Fibroblast of skin of abdomen (primary cell): ENCODE results near the gene RBFOX1.

Experiments
- DNase-seq: peaks from one replicate; pipeline ENCODE4 v3.0.0-alpha.2; 2013

RBFOX1 gene

DNA sequence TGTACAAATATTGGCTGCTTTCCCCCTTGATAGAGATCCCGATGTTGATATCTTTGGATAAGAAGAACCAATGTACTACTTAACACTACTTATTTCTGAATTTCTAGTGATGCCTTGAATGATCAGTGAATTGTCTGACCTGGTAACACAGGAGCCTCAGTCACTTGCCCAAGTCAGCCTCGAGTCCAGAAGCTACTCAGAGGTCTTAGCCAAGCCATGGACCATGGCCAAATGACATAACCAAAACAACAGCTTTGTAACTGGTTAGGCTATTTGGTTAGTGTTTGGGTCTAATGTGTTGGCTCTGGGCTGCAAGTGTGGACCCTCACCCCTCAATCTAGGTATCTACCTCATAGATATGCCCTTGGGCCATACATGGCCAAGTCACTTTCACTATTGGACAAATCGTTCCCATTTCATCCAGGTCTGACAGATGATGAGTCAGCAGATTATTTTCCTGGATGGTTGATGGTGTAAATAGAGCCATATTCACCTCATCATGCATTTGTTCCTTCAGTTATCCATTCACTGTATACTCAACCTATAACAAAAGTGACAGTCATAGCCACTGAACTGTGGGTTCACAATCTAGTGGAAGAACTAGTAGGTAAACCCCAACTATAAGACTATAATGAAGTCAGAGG is 3.5 kb downstream of the RBFOX1 start:
- DNase-seq: no peak

DNA sequence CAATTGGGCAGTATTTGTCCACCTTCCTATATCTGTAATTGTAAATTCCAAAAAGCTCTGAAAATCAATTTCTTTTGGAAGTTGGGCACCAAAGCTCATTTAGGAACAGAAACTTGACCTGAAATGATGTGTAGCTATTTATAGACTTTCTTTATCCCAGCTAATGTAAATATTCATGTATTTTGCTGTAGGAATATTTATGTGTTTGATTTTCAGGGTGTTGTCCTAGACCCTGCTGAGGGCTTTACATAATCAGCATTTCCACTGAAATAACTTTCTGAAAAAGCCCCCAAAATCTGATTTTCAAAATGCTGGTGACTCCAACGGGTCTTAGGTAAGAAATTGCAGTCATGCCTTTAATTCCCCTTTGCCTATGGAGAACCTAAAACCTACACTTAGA is 4.1 kb downstream of the RBFOX1 start:
- DNase-seq: no peak

DNA sequence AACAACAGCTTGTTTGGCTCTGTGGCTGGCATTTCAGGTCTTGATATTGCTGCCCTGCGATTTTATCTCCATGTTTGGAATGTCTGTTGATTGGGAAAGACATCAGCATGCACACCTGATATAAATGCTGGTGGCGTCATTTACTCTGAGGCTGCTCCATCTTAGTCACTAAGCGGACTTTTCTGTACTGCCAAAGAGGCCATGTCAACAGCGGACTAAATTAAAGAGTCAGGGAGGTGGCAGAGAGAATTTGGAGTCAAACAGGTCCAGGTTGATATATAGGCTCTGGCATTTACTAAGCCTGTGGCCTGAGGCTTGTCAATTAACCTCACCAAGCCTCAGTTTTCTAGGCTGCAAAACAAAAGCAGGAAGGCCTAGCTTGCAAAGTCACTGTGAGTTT is 6.2 kb downstream of the RBFOX1 start:
- DNase-seq: no peak

DNA sequence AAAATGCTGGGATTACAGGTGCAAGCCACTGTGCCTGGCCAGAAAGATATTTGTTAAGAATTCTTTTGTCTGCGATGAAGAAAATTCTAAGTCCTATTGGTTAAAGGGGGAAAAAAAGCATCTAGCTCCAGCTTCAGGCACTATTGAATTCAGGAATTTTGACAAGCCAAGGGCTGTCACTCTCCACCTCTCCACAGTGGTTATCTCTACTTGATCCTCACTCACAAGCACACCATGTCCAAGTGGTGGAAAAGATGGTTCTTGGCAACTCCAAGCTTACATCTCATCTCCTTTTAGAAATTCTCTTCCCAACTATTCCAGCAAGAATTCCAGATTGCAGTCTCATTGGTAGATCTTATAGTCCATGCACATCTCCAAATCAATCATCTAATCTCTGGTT is 7.1 kb downstream of the RBFOX1 start:
- DNase-seq: no peak

DNA sequence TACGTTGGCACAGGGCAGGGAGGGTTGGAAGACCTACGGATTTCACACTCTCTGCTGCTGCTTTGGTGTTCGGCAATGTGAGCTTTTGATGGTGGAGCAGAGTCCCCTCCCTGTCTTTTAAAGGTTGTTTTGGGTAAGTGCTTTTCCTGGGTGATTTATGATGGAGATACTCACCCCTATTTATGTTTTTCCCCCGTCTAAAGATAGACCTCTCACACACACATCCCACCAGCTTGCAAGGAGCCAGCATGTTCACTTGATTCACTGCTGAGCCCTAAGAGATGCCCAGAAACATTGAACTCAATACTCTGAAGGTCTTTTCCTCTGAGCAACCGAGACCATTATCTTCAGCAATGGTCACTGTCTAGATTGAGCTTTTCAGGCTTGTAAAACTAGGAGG is 8.3 kb downstream of the RBFOX1 start:
- DNase-seq: no peak

DNA sequence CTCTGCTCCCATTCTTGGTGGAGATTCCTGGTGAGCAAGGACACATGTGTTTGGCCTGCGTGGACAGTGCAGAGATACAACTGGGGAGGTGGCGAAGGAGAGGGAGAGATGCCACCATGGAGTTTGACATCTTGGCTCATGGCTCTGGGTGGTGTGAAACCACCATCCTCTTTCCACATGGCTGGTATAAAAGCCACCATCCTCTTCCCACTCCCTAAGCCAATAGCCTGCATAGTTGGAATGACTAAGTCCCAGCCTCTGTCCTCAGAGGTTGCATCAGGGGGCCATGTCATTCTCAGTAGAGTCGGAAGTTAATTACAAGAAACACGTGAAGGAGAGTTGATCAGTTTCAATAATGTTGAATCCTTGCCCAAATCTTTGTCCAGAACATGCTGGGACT is 10.0 kb downstream of the RBFOX1 start:
- DNase-seq: no peak

DNA sequence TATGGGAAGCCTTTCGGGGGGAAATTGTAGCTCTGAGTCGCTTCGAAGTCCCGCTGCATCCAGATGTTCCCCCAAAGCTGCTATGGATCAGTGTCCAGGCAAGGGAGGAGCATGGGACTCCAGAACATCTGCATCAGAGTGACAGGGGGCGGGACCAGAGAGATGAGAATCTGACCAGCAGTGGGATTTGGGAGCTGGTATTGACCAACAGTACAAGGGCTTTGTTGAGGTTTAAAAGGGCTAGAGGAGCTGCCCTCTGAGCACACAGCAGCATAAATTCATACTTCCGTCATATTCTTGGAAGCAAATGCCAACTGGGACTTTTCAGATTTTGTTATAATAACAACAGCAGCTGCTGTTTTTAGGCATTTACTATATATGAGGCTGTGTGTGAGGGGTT is 10.6 kb downstream of the RBFOX1 start:
- DNase-seq: no peak

DNA sequence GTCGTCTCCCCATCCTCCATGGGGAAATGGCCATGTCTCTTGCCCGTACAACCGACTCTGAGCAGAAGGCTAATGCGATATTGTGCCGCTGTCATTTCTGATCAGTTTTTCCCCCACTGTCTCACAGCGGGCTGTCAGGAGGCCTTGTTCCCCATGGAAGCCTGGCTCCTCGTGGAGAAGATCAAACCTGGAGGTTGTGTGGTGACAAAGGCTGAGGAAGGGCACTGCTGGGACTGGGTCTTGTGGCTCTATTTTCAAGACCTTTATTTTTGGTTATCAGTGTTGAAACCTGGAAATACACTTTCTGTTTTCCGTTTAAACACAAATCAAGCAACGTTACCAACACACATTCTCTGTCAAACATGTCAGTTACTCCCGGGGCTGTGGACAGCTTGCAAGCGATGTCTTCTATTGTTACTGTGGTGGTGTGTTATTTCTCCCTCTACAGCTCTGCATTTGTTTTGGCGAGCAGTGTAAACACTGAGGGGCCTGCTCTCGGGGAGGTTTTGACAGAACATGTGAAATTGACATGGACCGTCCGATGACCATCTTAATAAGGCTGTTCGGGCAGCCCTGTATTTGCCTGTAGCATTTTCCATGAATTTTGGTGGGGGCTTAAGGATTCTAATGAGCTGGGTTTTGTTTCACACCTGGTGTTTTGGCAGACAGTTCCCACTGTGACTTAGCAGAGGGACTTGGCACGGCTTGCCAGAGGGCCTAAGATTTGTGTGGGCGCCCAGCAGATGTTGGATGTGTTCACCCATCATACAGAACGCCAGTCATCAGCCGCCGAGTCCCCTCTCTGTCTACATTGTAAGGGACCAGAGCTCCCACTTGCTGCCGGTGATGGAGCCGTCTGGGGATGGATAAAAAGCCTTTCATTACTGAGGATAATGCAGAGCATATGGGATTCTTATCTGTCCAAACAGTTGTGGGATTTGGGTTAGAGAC is 12.5 kb downstream of the RBFOX1 start:
- no peak for DNase-seq

DNA sequence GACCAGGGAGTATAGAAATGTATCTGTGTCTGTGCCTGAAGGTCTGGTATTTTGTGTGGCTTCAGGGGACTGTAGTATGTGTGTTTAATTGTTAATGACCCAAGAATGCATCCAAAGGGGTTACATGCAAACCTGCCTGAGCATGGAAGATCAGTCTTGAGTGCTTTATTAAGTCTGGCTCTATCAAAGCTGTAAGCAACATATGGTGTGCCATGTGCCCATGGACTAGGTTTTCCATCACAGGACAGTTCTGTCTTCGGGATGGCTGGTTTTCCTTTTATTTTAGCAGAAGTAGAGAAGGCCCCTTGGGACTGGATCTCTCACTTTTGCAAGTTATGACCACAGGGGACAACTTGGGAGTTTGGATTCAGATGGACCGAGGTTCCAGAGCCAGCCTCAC is 18.2 kb downstream of the RBFOX1 start:
- no peak for DNase-seq

DNA sequence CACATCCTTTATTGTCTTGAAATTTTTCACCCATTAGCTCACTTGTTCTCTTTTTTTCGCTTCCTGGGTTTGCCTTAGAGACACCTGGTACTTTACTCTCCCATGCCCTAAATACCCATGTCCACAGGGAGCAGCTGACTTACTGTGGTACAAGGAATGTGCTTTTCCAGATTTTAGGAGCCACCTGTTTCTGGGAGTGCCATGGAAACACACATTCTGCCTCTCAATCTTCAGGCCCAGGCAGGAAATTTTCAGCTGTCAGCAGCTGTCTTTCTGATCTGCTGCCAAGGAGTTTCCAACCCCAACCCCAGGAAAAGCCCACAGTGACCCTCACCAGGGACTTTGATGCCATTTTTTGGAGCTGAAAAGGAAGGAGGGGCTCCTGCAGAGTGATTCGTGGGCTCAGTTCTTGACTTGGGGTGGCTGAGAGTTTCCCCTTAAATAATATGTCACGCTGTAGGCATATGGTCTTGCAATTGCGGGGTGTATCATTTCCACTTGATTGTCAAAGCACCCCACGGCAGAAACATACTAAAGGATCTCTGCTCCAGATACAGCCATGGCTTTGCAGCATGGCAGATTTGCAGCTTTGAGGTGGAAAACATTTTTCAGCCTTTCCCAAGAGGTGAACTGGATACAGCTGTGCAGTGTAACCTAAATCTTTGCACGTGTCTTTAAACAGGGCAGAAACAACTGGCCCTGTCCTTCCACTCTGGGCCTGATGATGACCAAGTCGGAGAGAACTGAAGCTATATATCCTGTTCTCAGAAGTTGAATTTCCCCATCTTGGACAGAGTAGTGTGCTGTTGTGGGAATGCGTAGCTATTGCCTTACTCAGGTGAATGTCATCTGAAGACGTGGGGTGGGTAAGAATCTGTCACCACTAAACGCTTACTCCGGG is 19.2 kb downstream of the RBFOX1 start:
- DNase-seq: no peak

DNA sequence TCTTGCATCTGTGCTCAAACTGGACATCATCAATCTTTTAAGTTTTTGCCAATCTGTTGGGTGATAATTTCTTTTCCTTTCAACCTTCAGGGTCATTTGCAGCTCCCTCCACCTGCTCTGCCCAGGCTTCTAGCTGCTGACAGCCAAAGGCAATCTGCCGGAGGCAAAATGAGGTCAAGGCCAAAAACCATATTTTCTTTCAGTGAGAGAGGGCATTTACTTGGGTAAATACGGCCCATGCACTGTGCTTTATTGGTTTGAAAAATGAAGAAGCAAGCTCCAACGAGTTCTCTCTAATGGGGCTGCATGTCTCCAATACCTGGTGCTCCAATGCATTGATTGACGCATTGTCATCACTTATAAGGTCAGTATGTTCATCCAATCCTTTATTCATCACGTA is 23.1 kb downstream of the RBFOX1 start:
- no peak for DNase-seq

DNA sequence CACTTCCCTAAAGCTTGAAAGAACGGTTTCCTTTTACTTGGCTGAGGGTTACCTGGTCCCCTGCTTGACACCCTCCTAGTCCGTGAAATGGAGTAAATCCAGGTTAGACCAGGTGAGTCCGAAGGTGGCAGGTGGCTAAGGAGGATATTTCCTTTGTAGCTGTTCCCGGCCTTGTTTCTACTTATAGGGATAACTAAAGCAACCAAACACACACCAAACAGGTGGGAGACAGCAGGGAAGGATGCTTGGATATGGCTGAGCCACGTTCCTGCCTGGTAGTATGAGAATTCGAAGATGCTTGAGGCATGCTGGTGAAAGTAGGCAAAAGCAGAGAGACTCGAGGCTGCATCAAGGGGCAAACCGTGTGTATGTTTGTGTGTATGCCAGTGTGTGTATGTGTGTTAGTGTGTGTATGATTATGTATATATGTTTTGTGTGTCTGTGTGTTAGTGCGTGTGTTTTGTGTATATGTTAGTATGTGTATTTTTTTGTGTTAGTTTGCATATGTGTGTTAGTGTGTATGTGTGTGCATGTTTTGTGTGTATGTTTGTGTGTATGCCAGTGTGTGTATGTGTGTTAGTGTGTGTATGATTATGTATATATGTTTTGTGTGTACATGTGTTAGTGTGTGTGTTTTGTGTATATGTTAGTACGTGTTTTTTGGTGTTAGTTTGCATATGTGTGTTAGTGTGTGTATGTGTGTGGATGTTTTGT is 28.9 kb downstream of the RBFOX1 start:
- no peak for DNase-seq

DNA sequence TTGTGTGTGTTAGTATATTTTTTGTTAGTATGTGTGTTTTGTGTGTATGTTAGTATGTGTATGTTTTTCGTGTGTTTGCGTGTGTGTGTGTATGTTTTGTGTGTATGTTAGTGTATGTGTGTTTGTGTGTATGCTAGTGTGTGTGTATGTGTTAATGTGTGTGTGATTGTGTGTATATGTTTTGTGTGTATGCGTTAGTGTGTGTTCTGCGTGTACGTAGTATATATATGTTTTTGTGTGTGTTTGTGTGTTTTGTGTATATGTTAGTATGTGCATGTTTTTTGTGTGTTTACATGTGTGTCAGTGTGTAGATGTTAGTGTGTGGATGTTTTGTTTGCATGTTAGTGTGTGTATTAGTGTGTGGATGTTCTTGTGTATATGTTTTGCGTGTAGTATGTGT is 29.6 kb downstream of the RBFOX1 start:
- DNase-seq: no peak

DNA sequence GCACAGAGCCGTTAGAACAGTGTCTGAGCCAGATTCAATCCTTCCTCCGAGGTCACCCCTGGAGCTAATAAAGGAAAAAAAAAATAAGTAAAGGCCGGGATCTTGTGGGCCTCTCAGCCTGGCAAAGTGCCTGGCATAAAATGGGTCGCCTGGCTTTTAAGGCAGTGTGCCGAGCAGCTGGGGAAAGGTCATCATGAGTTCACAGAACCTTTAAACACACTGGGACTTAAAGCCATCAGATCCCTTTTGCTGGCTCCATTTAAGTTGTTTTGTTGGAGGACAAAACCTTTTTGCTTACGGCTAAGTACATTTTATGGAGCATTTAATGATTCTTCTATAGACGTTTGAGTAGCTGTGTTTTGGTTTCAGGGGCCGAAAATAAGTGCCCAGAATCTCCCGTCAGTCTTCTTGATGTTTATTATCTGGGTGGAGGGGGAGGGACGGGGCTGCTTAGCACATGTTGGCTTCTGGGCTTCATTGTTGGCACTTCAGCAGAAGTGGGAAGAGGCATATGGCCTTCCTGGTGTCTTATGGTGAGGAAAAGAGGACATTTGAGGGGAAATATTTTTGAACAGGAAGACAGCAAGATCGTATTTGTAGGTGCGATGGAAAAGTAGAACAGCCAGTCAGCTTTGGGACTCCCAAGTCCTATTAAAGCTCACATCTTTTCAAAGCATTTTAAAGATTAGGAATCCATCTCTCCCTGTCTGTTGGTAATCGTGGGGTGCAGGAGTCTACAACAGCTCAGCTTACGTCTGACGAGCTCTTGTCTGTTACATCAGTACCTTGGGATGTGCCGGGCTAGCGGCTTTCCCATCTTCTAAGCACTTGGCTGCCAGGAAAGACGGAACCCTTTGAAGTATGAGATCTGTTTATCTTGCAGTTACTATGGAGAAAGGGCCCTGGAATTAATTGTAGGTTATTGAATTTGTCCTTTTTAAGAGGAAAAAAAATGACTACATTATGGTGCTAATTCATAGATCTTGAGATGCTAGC is 31.1 kb downstream of the RBFOX1 start:
- no peak for DNase-seq

DNA sequence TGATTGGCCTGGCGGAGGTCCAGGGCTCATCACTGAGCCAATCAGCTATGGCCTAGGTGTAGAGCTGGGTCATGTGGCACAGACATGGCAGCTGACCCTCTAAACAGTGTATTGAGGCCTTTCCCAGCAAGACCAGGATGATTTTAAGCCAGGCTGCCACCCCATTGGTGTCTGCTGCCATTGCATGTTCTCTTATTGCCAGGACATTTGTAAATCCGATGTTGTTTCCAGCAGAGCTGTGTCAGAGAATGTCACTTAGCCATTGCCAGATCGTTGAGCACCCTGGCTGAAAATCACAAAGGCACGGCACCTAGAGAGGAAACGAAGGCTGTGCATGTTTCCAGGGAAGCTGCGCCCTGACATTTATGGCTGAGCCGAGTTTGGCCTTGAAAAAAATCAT is 33.4 kb downstream of the RBFOX1 start:
- no peak for DNase-seq

DNA sequence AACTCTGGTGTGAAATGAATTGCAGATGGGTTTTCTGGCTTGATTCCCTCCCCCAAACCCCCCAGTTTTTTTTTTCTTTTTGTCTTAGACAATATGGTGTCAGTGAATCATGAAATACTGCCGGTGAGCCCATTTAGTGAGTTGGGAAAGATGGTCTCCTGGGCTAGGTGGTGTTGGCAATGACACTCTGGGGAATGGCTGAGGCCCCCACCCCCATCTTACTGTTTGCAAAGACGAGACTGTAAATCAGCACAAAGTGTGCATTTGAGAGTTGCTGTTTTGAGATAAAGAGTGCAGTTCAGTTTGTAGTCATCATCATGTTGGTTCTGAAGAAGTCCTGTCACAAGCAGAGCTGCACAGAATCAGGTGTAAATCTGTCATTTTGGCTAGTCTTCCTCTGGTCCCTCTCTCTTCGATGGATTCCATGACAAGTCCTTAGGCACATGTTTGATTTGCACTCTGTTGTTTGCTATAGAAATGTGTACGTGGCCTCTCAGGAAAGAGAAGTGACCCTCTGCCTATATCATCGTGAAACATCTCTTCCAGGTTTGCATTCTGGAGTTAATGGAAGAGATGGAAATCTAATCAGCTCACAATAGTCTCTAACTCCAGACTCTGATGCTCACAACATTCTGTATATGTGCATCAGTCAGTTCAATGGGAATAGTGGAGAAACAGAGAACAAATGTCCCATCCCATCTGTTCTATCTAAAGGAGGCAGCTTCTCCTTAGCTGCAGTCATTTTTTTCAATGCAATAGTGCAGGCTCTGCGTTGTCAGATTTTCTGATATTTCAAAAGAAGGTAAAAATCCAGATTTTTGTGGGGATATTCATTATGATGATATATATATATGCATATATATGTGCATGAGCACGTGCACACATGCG is 34.6 kb downstream of the RBFOX1 start:
- DNase-seq: no peak

DNA sequence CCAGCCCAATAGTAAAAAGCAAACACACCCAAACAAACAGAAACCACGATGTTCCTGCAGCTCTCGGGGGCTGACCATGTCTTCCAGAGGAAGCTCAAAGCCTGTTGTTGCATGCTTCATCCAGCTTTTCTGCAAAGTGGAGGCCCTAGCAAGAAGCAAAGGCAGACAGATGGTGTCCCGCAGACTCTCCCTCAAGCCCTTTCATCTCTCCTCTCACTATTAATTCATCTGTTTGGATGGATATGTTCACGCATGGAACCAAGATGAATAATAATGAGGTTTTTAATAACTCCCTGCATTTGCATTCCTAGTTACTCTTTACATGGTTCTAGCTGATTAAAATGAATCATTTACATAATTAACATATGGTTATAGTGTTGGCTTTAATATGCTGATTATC is 36.6 kb downstream of the RBFOX1 start:
- no peak for DNase-seq

DNA sequence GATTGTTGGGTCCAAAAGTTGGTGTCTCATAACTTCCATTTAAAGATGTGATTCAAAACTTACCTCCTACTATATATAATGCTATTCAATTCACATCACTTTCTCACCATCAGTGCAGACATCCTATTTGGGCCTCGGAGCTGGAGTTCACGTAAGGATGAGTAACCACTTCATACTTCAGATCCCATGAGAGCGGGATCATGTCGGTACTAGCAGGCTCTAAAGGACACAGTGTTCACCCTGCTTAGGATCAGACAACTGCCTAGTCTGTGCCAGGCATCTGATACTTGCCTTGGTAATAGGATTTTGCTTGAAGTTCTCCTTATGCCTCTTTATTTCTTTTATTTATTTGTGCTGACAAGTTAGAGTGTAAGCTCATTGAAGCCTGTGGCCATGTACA is 39.5 kb downstream of the RBFOX1 start:
- no peak for DNase-seq

DNA sequence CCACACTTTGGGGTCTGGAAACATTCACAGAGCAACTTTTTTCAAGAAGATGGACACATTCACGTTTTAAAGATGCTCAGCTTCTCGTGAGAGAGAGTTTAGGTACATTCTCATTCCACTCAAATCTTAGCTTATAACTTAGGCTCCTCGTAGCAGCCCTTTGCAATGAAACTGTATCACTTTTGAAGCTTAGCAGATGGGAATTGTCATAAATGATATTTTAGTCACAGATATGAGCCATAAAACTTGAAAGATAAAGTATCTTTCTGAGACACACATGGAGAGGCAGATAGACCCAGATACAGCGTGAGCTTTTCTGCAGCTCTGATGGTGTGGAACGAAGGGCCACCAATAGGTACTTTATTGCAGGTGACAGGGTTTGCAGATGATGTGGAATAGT is 41.1 kb downstream of the RBFOX1 start:
- no peak for DNase-seq

DNA sequence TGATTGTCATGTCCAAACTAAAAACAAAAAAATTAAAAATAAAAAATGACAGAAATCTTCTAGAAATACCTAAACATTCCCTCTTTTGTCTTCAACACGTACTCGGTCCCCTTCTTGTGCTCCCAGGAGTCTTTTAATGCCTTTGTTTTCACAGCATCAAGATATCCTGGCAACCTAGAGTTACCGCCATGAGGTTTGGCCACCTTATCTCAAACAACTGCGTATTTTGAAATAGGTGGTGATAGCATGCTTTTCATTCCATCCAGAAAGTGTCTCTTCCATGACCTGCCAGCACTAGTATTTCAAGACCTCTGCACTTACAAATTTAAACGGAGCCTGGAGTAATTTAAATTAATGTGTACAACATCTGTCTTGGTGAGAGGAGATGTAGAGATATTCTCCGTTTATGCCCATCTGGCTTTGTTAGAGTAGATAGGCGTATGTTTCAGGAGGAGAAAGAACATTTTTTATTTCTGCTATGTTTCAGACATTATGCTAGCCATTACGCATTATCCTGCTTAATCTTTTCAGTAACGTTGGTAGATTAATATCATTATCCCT is 42.0 kb downstream of the RBFOX1 start:
- DNase-seq: no peak
